Measurements from ENCODE around the gene DAB1.

GRCh38 chr1:57410508-57410907 is 13.4 kb downstream of the DAB1 start:
- TF ChIP-seq CTCF (IDR thresholded peaks at IDR 0.05) (no peak), POLR2A (IDR thresholded peaks at IDR 0.05) (no peak)
